GM21515 (cell line): ENCODE measurements around the gene ROR1.

Experiments used
- ATAC-seq: cut with Tn5 transposase; IDR thresholded peaks from one replicate; pipeline ENCODE4 v1.9.1; 2021; ENCODE audit not compliant: unreplicated experiment

ROR1 gene

GRCh38 chr1:64163970-64164369 is 390.2 kb downstream of the ROR1 start:
- no peak for ATAC-seq

- no peak for ATAC-seq
Observed at GRCh38 chr1:64166629-64167028, 392.8 kb downstream of the ROR1 start.

- no peak for ATAC-seq
Observed at GRCh38 chr1:64167176-64167575, 393.4 kb downstream of the ROR1 start.

- no peak for ATAC-seq
Observed at GRCh38 chr1:64171246-64171645, 397.4 kb downstream of the ROR1 start.

GRCh38 chr1:64171797-64172281 is 398.0 kb downstream of the ROR1 start:
- peak; percentile 75 for ATAC-seq

GRCh38 chr1:64172458-64172983 is 398.7 kb downstream of the ROR1 start:
- ATAC-seq: peak; percentile 56

GRCh38 chr1:64173336-64173940 is 399.6 kb downstream of the ROR1 start:
- no peak for ATAC-seq

- ATAC-seq: no peak
Observed at GRCh38 chr1:64175639-64176038, 401.8 kb downstream of the ROR1 start.

GRCh38 chr1:64176659-64177058 is 402.8 kb downstream of the ROR1 start:
- no peak for ATAC-seq

GRCh38 chr1:64179588-64179987 is 405.8 kb downstream of the ROR1 start:
- ATAC-seq: no peak

GRCh38 chr1:64182207-64182606 is 408.4 kb downstream of the ROR1 start:
- ATAC-seq: no peak

- no peak for ATAC-seq
Observed at GRCh38 chr1:64183395-64184002, 409.7 kb downstream of the ROR1 start.

GRCh38 chr1:64184003-64184440 is 410.2 kb downstream of the ROR1 start:
- no peak for ATAC-seq

- no peak for ATAC-seq
Observed at GRCh38 chr1:64186138-64186897, 412.5 kb downstream of the ROR1 start.

GRCh38 chr1:64186898-64187280 is 413.1 kb downstream of the ROR1 start:
- ATAC-seq: no peak

- no peak for ATAC-seq
Observed at GRCh38 chr1:64187646-64188045, 413.8 kb downstream of the ROR1 start.

GRCh38 chr1:64192290-64192689 is 418.5 kb downstream of the ROR1 start:
- ATAC-seq: no peak

- no peak for ATAC-seq
Observed at GRCh38 chr1:64194168-64195080, 420.6 kb downstream of the ROR1 start.

- no peak for ATAC-seq
Observed at GRCh38 chr1:64195081-64195395, 421.2 kb downstream of the ROR1 start.

- ATAC-seq: no peak
Observed at GRCh38 chr1:64196074-64196870, 422.5 kb downstream of the ROR1 start.
